WTC11 (cell line): ENCODE results near the gene SFI1. TPM values are rescaled to one million over a fixed set of nuclear protein-coding genes. Genes with fewer than 3 reads are reported as not detected.

Source experiments
- ATAC-seq: fragments of 200-7000 bp; cut with Tn5 transposase; 2 replicates; pipeline ENCODE4 v1.10.0; 2021; ENCODE audit warnings: mild to moderate bottlenecking, moderate library complexity
- CTCF ChIA-PET: fragments of 300-600 bp; sonication (Branson Sonifier 250); formaldehyde crosslinking; loops from one replicate; lab custom pipeline; 2021; ENCODE audit warnings: antibody characterized with exemption; lab: Charles Lee
- POLR2A ChIA-PET: fragments of 350-600 bp; sonication (Branson Sonifier 250); formaldehyde crosslinking; loops from one replicate; lab custom pipeline; 2021; ENCODE audit warnings: antibody characterized with exemption; lab: Charles Lee
- DNase-seq: peaks from one replicate; pipeline ENCODE4 v3.0.0; 2021; ENCODE audit warnings: low spot score
- H3K27ac Mint-ChIP-seq: 2 replicates; pipeline ENCODE4 v1.8.0; 2021; ENCODE audit warnings: mixed read lengths
- H3K27me3 Mint-ChIP-seq: 2 replicates; pipeline ENCODE4 v1.8.0; 2021; ENCODE audit warnings: low read depth, mild to moderate bottlenecking, moderate library complexity, mixed read lengths
- H3K36me3 Mint-ChIP-seq: 2 replicates; pipeline ENCODE4 v1.8.0; 2021; ENCODE audit warnings: mixed read lengths
- H3K4me1 Mint-ChIP-seq: 2 replicates; pipeline ENCODE4 v1.8.0; 2022; ENCODE audit warnings: mixed read lengths
- H3K4me3 Mint-ChIP-seq: 2 replicates; pipeline ENCODE4 v1.8.0; 2021; ENCODE audit warnings: mild to moderate bottlenecking, moderate library complexity, mixed read lengths
- H3K9me3 Mint-ChIP-seq: 2 replicates; pipeline ENCODE4 v1.8.0; 2021; ENCODE audit warnings: mixed read lengths
- ARID4B ChIP-seq: sonication (generic); formaldehyde crosslinking; IDR thresholded peaks from 2 replicates; pipeline ENCODE4 v1.8.0; 2023; ENCODE audit warnings: missing genetic modification reagents, mild to moderate bottlenecking, borderline replicate concordance
- ATF3 ChIP-seq: sonication (generic); formaldehyde crosslinking; conservative IDR thresholded peaks from 2 replicates; pipeline ENCODE4 v1.8.1; 2022; ENCODE audit warnings: mild to moderate bottlenecking, missing genetic modification reagents
- CDX4 ChIP-seq: fragments of 250-450 bp; sonication (Bioruptor Pico); IDR thresholded peaks from 2 replicates; pipeline ENCODE4 v1.9.0; 2021; ENCODE audit warnings: moderate library complexity, mild to moderate bottlenecking, inconsistent platforms, borderline replicate concordance
- CTCF ChIP-seq: fragments of 200-600 bp; IDR thresholded peaks from 2 replicates; pipeline ENCODE4 v1.8.0; 2022; ENCODE audit warnings: antibody characterized with exemption
- FOXP1 ChIP-seq: sonication (generic); formaldehyde crosslinking; IDR thresholded peaks from 2 replicates; pipeline ENCODE4 v1.8.0; 2022; ENCODE audit warnings: missing genetic modification reagents, mild to moderate bottlenecking, moderate library complexity, borderline replicate concordance
- HMGA2 ChIP-seq: fragments of 250-450 bp; sonication (Bioruptor Pico); IDR thresholded peaks from 2 replicates; pipeline ENCODE4 v1.4.0; 2021; ENCODE audit warnings: mild to moderate bottlenecking, moderate library complexity
- HMGXB4 ChIP-seq: sonication (generic); formaldehyde crosslinking; IDR thresholded peaks from 2 replicates; pipeline ENCODE4 v1.8.1; 2023; ENCODE audit warnings: mild to moderate bottlenecking, moderate library complexity, missing genetic modification reagents
- MYBL2 ChIP-seq: sonication (generic); formaldehyde crosslinking; IDR thresholded peaks from 2 replicates; pipeline ENCODE4 v1.8.1; 2023; ENCODE audit warnings: mild to moderate bottlenecking, moderate library complexity, missing genetic modification reagents
- PRDM15 ChIP-seq: sonication (generic); formaldehyde crosslinking; IDR thresholded peaks from 2 replicates; pipeline ENCODE4 v1.8.0; 2022; ENCODE audit warnings: missing genetic modification reagents
- SMAD4 ChIP-seq: sonication (generic); formaldehyde crosslinking; IDR thresholded peaks from 2 replicates; pipeline ENCODE4 v1.8.0; 2022; ENCODE audit warnings: mild to moderate bottlenecking, missing genetic modification reagents
- TCF7 ChIP-seq: sonication (generic); formaldehyde crosslinking; IDR thresholded peaks from 2 replicates; pipeline ENCODE4 v1.8.0; 2022; ENCODE audit warnings: mild to moderate bottlenecking, low read depth, missing genetic modification reagents, moderate library complexity
- TEAD4 ChIP-seq: sonication (generic); formaldehyde crosslinking; IDR thresholded peaks from 2 replicates; pipeline ENCODE4 v1.8.0; 2022; ENCODE audit warnings: mild to moderate bottlenecking, missing genetic modification reagents
- USF1 ChIP-seq: sonication (generic); formaldehyde crosslinking; IDR thresholded peaks from 2 replicates; pipeline ENCODE4 v1.8.0; 2022; ENCODE audit warnings: mild to moderate bottlenecking, missing genetic modification reagents
- ZBTB21 ChIP-seq: sonication (generic); formaldehyde crosslinking; IDR thresholded peaks from 2 replicates; pipeline ENCODE4 v1.8.1; 2023; ENCODE audit warnings: mild to moderate bottlenecking, missing genetic modification reagents, borderline replicate concordance
- ZBTB43 ChIP-seq: sonication (generic); formaldehyde crosslinking; IDR thresholded peaks from 2 replicates; pipeline ENCODE4 v1.8.1; 2023; ENCODE audit warnings: mild to moderate bottlenecking, missing genetic modification reagents
- ZNF219 ChIP-seq: sonication (generic); formaldehyde crosslinking; IDR thresholded peaks from 2 replicates; pipeline ENCODE4 v1.8.0; 2023; ENCODE audit warnings: missing genetic modification reagents, mild to moderate bottlenecking, borderline replicate concordance
- ZNF281 ChIP-seq: sonication (generic); formaldehyde crosslinking; IDR thresholded peaks from 2 replicates; pipeline ENCODE4 v1.8.0; 2023; ENCODE audit warnings: mild to moderate bottlenecking, missing genetic modification reagents
- ZNF423 ChIP-seq: fragments of 250-450 bp; sonication (Bioruptor Pico); IDR thresholded peaks from 2 replicates; pipeline ENCODE4 v2.1.2; 2022; ENCODE audit warnings: mild to moderate bottlenecking, moderate library complexity
- total RNA-seq: library from RNA; stranded (reverse); gene quantifications from 3 replicates; pipeline ENCODE4 v1.2.3, GENCODE V29; 2021

The SFI1 gene
- total RNA-seq, 1 experiment from 2014 or later = 43.6 TPM

GRCh38 chr22:31637447-31637890 is 141.1 kb downstream of the SFI1 start:
- Mint-ChIP-seq H3K36me3 (peaks cover 13% of the 10 kb centered on the region), H3K9me3 (no peaks in the 10 kb centered on the region), H3K4me1 (peaks cover 5% of the 10 kb centered on the region), H3K4me3 (no peak overlapping the region), H3K27me3 (no peaks in the 10 kb centered on the region), H3K27ac (peak overlapping the region; percentile 94; the same call in 1 of the 2 replicates)
- POLR2A ChIA-PET = no interaction called here
- ATAC-seq (peak; percentile 47), DNase-seq (no peak)
- TF ChIP-seq ZBTB43 (CRISPR knock-in tag) (no peak), SMAD4 (CRISPR knock-in tag) (no peak), CTCF (no peak), CDX4 (CRISPR knock-in tag) (no peak), ZNF281 (CRISPR knock-in tag) (no peak), TEAD4 (no peak), ZBTB21 (CRISPR knock-in tag) (no peak), MYBL2 (CRISPR knock-in tag) (no peak), HMGA2 (CRISPR knock-in tag) (no peak), ATF3 (no peak), TCF7 (CRISPR knock-in tag) (no peak), FOXP1 (CRISPR knock-in tag) (no peak), PRDM15 (CRISPR knock-in tag) (no peak), HMGXB4 (CRISPR knock-in tag) (no peak), USF1 (CRISPR knock-in tag) (no peak), ZNF219 (no peak), ARID4B (CRISPR knock-in tag) (no peak), ZNF423 (no peak)
- CTCF ChIA-PET = interaction anchor here (1.1 kb wide), 2 partner anchors 13 to 186 kb away, joined by 3 to 5 read pairs; no protein-coding TSS in a partner anchor
